ENCODE results near the gene RTN4.

RTN4 gene

DNA sequence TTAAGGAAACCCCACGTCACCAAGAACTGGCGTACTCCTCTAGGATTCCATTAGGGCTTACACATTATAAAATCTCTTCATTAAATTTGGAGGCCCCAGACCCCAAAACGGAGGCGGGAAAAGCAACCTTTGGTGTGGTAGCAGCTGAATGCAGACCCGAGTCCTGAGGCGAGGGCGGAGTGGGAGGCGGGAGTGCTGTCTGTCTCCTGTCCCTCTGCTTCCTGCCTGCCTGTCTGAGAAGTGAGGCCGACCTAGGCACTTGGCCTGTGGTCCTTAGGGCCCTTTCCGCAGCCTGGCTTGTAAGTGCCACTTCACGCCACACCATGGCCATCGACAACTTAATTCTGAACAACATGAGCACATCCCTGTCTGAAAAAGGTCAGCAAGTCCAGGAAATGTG lies 102.1 kb downstream of the RTN4 start:
- no peak for DNase-seq (ENCODE audit: low read depth)

GRCh38 chr2:54947646-54948045 lies 102.6 kb downstream of the RTN4 start:
- no peak for DNase-seq (ENCODE audit: low read depth)

GRCh38 chr2:54947136-54947535 lies 103.1 kb downstream of the RTN4 start:
- no peak for DNase-seq (ENCODE audit: low read depth)

- DNase-seq (ENCODE audit: low read depth): no peak
Measured at GRCh38 chr2:54946220-54946805, 103.9 kb downstream of the RTN4 start.

DNA sequence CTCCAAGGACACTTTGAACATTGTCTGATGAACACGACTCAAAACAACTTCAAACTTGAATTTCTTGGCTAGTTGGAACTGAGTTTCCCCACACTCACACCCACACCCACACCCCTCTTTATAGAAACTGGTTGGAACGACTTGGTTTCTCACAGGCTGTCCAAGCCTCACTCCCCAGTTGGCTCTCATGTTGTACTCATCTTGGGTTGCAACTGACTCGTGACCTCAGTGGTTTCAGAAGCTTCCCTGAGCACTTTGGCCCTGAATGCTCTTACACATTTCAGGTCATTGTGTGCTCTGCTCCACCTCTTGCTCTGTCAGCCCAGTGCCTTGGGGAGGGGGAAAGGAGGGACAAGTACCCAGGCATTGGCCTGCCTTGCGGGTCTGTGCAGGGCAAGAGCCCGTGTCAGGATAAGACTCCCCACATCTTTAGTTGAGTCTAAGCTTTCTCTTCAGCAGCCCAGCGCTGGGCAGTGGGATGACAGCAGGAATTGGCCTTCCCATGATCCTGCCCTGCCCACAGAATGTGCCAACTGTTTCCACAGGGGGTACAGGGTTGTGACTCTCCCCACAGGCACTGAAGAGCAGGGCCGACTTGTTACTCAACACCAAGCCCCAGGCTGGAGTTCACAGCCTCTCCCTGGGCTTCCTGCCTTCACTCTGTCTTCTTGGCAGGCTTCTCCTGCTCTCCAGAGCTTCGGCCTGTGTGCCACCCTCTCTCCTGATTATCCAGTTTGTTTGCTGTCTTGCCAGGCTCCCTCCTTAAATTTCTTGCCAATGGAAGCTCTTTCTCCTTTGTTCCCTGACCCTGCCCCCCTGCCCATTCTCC lies 104.6 kb downstream of the RTN4 start:
- DNase-seq (ENCODE audit: low read depth): no peak

DNA sequence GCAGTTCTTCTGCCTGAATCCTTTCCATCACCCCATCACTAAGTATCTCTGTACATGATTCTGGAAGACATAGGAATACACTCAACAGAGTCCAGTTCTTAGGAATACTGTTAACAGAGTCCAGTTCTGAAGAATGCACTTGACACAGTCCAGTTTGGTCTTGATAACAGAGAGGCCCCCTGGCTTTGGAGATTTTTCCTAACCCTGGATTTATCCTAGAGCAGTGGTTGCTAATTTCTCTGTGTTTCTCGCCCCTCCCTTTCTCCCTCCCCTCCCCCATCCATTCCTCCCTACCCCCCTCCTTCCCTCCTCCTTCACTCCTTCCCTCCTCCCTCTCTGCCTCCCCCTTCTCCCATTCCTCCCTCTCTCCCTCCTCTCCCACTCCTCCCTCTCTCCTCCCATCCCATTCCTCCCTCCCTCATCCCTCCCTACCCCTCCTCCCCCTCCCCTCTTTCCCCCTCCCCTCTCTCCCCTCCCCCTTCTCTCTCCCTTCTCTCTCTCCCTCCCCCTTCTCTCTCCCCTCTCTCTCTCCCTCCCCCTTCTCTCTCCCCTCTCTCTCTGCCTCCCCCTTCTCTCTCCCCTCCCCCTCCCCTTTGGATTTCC lies 105.4 kb downstream of the RTN4 start:
- no peak for DNase-seq (ENCODE audit: low read depth)

GRCh38 chr2:54942373-54942772 lies 107.9 kb downstream of the RTN4 start:
- DNase-seq (ENCODE audit: low read depth): no peak

GRCh38 chr2:54941248-54941984 lies 108.8 kb downstream of the RTN4 start:
- no peak for DNase-seq (ENCODE audit: low read depth)

DNA sequence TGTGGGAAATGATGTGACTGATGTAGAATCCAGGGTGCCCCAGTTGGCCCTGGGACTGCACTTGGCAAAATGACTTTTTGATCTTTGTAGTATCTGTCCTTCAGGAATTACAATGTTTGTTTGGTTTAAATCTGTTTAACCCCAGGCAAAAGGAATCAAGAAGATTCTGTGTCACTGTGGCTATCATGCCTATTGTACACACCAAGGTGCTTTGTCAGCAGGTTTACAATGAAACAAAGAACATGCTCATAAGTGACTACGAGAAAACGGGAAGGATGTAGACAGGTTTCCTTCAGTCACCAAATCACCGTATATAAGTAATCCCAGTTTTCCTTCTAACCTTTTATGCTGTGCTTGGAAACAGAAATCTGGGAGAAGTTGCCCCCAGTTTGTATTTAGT lies 109.5 kb downstream of the RTN4 start:
- no peak for DNase-seq (ENCODE audit: low read depth)

GRCh38 chr2:54939446-54940118 lies 110.7 kb downstream of the RTN4 start:
- no peak for DNase-seq (ENCODE audit: low read depth)

DNA sequence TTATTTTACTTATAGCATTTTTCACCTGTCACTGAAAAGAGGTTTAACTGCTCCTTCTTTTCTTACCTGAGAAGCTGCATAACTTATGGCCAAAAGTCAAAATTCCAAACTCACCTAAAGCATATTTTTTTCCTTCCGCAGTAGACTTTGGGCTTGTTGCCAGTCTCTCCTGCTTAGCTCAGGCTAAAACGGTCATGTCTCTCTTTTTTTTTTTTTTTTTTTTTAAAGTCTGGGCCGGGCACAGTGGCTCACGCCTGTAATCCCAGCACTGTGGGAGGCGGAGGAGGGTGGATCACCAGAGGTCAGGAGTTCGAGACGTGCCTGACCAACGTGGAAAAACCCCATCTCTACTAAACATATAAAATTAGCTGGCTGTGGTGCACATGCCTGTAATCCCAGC lies 113.5 kb downstream of the RTN4 start:
- DNase-seq (ENCODE audit: low read depth): no peak

GRCh38 chr2:54935389-54935788 lies 114.9 kb downstream of the RTN4 start:
- DNase-seq (ENCODE audit: low read depth): no peak

DNA sequence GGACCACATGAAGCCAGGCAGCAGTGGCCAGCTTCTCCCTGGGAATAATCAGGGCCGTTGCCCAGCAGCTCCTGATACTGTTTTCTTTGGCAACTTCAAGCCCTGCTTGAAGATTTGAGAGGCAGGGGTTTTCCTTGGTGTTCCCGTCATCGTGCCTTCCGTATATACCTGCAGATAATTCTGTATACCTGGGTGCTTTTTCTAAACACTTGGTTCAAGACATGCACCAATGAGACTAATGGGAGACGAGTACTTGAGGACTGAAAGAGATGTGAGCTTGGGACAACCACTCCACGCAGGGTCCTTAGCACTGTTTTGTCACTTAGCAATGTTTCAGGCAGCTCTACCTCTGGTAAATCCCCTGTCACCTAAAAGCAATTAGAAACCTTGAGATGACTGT lies 118.8 kb downstream of the RTN4 start:
- DNase-seq (ENCODE audit: low read depth): no peak

GRCh38 chr2:54928719-54929118 lies 121.5 kb downstream of the RTN4 start:
- no peak for DNase-seq (ENCODE audit: low read depth)

GRCh38 chr2:54927751-54928615 lies 122.3 kb downstream of the RTN4 start:
- no peak for DNase-seq (ENCODE audit: low read depth)

DNA sequence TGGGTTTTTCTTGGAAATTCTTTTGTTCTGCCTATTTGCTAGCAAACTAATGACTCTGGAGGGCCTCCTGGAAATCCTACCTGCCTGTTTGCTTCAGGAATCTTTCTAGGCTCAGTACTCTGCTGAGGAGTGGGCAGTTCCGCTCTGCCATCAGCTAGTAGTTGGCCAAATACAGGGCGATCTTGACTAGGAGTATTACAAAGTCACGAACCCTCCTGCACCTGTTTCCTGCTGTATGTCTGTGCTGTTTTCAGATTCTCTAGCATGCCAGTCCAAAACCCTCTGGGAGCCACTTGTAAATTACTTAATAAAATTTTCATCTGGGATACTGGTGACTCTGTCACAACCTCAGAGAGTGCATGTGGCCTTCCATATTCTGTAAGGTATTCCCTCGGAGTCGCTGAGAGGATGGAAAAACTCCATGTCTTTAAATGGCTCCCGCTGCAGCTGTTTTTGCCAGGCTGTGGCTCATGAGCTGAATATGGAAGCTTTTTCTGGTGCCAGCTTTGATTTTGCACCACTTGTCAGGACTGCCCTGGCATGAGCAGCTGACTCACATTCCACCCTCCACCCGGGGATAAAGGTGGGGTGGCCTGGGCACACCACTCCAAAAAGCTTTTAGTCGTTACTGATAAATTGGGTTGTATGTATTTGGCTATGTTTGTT lies 123.0 kb downstream of the RTN4 start:
- no peak for DNase-seq (ENCODE audit: low read depth)

DNA sequence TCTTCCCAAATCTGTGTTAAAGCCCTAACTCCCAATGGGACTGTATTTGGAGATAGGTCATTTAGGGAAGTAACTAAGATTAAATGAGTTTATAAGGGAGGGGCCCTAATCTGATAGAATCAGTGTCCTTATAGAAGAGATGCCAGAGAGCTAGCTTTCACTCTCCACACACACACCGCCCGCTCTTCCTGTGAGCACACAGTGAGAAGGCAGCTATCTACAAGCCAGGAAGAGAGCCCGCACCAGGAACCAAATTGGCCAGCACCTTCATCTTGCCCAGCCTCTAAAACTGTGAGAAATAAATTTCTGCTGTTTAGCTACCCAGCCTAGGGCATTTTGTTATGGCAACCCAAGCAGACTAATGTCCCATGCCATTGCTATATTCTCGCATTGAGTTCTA lies 125.2 kb downstream of the RTN4 start:
- no peak for DNase-seq (ENCODE audit: low read depth)

- DNase-seq (ENCODE audit: low read depth): no peak
Measured at GRCh38 chr2:54924121-54924520, 126.1 kb downstream of the RTN4 start.

All from stimulated activated CD8-positive, alpha-beta memory T cell treated with anti-CD3 and anti-CD28 coated beads, Interleukin-15, amount 100 ng/mL, for 1 hour (primary cell).